GM12872 (cell line): ENCODE results near the gene SHFL.

Source experiments
- TF ChIP-seq, protein P1 (sequence below): IDR thresholded peaks from 3 replicates; pipeline ENCODE4 v1.5.1; 2011; ENCODE audit warnings: low read depth, mild to moderate bottlenecking, low read length, moderate library complexity; ENCODE audit not compliant: insufficient read depth

Gene SHFL

DNA sequence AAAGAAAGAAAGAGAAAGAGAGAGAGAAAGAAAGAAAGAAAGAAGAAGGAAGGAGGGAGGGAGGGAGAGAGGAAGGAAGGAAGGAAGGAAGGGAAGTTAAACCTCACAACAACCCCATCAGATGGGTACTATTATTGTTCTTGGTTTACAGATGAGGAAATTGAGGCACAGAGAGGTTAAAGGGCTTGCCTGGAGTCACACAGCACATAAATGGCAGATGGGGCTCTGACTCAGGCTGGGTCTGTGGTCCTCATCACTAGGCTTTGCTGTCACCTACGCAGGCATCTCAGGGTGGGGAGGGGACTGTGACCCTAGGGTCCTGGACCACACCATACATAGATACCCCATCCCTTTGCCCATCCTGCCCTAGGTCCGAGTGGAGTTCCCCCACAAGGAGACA, 36.5 kb upstream of the SHFL start:
- TF ChIP-seq, protein P1, sequence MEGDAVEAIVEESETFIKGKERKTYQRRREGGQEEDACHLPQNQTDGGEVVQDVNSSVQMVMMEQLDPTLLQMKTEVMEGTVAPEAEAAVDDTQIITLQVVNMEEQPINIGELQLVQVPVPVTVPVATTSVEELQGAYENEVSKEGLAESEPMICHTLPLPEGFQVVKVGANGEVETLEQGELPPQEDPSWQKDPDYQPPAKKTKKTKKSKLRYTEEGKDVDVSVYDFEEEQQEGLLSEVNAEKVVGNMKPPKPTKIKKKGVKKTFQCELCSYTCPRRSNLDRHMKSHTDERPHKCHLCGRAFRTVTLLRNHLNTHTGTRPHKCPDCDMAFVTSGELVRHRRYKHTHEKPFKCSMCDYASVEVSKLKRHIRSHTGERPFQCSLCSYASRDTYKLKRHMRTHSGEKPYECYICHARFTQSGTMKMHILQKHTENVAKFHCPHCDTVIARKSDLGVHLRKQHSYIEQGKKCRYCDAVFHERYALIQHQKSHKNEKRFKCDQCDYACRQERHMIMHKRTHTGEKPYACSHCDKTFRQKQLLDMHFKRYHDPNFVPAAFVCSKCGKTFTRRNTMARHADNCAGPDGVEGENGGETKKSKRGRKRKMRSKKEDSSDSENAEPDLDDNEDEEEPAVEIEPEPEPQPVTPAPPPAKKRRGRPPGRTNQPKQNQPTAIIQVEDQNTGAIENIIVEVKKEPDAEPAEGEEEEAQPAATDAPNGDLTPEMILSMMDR: no peak

DNA sequence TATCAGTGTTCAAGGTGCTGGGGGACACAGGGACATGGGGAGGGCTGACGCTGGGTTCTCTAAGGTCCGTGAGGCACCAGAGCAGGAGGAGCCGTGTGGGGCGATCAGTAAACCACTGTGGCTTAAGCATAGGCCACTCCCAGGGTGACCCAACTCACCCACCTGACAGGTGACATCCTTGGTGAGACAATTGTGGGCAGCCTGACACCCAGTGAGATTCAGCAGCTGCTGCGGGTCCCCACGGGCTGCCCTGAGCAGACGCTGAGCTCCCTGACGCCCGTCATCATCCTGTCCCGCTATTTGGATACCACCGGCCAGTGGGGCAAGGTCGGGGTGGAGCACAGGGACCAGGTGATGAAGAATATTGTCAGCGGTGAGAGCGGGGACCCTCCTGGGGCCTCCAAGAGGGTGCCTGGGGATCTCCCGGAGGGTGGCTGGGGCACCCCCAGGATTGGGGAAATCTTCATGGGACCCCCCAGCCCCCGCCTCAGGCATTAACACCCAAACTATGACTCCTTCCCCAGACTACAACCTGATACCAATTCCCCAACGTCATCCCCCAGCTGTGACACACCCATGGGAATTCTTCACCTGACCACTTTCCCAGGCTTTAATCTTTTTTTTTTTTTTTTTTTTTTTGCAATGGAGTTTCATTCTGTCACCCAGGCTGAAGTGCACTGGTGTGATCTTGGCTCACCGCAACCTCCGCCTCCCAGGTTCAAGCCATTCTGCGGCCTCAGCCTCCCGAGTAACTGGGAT, 33.3 kb upstream of the SHFL start:
- TF ChIP-seq, protein P1: no peak

DNA sequence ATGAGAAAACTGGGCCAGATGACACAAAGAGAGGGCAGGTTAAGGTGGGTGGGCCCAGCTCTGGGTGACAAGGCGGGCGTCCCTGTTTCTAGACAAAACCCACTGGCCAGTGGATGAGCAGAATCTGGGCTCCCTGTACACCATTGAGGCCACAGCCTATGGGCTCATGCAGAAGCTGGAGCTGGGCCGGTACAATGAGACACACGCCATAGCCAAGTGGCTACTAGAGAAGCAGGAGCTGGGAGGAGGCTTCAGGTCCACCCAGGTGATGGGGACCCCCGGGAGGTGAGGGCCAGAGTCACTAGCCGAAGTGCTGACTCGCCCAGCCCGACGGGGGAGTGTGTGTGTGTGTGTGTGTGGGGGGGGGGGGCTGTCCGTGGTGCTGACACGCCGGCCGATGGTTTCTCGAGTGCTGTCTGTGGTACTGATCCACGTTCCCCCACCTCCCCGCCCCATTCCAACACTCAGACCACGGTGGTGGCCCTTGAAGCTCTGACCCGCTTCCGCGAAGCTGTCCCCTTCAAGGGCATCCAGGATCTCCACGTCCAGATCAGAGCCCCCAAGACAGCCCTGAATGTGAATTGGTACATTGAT, 24.3 kb upstream of the SHFL start:
- TF ChIP-seq, protein P1: no peak

DNA sequence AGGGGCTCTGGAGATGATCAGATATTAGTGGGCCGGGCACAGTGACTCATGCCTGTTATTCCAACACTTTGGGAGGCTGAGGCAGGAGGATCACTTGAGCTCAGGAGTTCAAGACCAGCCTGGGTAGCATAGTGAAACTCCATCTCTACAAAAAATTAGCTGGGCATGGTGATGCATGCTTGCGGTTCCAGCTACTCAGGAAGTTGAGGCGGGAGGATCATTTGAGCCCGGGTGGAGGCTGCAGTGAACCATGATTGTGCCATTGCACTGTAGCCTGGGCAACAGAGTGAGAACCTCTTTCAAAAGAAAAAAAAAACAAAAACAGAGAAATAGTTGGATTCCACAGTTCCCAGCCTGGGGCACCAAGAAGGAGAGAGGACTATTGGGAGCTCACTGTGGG, 17.9 kb upstream of the SHFL start:
- TF ChIP-seq, protein P1: no peak

DNA sequence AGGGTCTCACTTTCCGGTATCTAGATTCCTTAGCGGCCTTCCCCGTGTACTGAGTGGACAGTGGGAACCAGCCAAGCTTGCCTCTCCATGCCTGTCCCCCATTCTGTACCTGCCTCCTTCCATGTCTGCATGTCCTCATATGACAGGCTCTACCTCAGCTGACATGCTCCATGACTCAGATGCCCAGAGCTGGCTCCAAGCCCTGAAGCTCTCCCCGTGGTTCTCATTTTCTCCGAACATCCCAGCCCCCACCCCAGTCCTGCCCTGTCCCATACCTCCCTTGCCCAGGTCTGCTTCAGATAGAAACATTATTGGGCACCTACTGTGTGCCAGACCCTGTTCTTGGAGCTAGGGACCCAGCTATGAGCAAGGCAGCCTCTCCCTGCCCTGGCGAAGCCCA, 17.1 kb upstream of the SHFL start:
- TF ChIP-seq, protein P1: no peak

DNA sequence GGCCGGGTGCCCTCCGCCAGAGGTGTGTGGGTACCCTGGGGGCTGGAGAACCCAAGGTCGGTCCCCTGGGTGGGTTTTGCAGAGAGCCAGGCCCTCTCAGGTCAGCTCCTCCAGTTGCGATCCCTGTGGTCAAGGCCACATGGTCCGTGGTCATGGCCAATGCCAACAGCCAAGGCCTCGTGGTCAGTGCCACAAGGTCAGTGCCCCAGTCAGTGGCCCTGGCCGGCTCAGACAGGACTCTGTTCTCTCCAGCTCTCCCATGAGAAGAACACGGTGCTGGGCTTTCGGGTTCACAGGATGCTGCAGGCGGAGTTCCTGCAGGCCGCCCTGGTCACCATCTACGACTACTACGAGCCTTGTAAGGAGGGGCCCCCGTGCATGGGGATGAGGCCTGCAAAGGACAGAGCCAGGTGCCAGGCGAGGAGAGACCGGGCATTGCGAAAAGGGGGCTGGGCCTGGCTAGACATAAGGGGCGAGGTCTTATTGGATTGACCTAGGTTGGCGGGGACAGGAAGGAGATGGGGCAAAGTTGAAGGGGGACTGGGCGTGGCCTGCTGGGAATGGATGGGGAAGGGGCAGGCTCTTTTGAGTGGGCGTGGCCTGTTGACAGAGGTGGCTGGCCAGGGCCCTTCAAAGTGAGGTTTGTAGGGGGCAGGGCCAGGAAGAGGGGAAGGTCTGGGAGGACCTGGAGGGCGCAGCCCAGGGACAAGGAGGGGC, 15.2 kb upstream of the SHFL start:
- TF ChIP-seq, protein P1: no peak

DNA sequence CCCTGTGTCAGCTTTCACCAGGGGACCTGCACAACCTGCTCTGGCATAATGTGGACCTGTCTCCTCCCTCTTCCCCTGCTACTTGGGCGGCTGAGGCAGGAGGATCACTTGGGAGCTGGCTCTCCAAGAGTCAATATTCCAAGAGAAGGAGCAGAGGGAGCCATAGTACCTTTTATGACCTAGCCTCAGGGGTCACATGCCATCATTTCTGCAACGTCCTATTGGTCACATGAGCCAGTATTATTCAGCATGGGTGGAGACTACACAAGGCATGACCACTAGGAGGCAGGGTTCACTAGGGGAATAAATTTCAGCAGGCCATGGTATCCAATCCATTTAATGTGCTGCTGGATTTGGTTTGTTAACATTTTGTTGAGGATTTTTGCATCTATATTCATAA, 12.0 kb upstream of the SHFL start:
- TF ChIP-seq, protein P1: peak; percentile 64
